Iris pigment epithelial cell (primary cell): ENCODE data around the gene TTC7B.
"Not testable (repeated sequence)": the region's sequence is repeated elsewhere in the genome, so short reads cannot be mapped to it uniquely, and the experiment has no call there.

Experiments
- DNase-seq: peaks from one replicate; pipeline ENCODE4 v3.0.0-alpha.2; 2011; ENCODE audit warnings: low read depth

TTC7B gene, protein sequence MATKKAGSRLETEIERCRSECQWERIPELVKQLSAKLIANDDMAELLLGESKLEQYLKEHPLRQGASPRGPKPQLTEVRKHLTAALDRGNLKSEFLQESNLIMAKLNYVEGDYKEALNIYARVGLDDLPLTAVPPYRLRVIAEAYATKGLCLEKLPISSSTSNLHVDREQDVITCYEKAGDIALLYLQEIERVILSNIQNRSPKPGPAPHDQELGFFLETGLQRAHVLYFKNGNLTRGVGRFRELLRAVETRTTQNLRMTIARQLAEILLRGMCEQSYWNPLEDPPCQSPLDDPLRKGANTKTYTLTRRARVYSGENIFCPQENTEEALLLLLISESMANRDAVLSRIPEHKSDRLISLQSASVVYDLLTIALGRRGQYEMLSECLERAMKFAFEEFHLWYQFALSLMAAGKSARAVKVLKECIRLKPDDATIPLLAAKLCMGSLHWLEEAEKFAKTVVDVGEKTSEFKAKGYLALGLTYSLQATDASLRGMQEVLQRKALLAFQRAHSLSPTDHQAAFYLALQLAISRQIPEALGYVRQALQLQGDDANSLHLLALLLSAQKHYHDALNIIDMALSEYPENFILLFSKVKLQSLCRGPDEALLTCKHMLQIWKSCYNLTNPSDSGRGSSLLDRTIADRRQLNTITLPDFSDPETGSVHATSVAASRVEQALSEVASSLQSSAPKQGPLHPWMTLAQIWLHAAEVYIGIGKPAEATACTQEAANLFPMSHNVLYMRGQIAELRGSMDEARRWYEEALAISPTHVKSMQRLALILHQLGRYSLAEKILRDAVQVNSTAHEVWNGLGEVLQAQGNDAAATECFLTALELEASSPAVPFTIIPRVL

DNA sequence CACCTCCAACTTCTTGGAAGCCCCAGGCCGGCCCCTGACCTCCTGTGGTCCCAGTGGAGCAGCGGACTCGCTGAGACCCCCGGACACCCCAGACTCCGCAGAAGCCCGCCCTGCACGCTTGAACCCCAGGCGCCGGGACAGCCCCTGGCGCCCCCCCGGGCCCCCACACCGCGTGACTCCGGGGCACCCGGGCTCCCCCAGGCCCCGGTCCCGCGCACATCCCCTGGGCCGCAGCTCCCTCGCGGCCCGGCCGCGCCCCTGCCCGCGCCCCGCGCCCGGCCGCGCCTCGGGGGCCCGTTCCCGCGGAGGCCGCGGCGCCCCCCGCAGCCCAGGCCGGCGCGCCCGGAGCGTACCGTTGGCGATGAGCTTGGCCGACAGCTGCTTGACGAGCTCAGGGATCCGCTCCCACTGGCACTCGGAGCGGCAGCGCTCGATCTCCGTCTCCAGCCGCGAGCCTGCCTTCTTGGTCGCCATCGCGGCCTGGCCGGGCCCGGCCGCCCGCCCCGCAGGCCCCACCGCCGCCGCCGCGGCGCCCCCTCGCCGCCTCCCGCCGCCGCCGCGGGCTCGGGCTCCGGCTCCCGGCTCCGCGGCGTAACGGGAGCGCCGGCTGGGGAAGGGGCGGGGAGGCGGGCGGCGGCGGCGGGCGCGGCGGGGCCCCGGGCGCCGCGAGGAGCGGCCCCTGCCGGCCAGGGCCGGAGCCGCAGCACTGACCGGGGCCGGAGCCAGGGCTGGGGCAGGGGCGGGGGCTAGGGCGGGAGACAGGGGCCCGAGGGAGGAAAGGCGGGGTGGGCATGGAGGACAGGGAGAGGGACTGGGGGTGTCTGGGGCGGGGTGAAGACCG, at the start of gene TTC7B:
TSS of gene TTC7B (minus strand) at position 609 of the 841 bp plus-strand sequence. CDS start at position 474, 135 bp downstream.
- DNase-seq: no peak

DNA sequence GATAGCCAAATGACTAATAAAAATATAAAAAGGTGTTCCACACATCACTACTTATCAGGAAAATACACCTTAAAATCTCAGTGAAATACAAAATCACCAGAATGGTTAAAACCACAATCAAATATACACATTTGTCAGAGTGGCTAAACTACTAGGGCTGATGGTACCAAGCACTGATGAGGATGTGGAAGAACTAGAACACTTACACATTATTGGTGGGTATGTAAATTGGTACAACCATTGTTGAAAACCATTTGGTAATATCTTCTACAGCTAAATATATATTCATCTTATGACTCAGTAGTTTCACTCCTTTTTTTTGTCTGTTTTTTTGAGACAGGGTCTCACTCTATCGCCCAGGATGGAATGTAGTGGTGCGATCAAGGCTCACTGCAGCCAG, 48.5 kb upstream of the TTC7B start:
- no peak for DNase-seq

DNA sequence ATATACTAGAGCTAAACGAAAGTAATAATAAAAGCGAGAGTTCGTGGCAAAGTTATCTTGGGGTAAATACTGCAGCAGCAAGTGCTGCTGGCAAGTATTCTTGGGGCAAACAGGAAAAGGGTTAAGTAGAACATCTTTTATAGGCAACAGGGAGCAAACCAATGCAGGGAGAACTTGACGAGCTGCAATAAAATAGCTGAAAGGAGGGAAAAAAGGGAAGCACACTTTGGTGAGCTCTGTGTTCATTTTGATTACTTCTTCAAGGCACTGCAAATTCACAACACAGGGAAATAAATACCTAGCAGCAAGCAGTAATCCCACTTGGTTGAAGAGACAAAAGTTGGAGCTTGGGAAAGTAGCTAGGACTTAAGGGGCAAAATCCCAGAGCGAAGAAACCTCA, 42.3 kb upstream of the TTC7B start:
- DNase-seq: no peak

DNA sequence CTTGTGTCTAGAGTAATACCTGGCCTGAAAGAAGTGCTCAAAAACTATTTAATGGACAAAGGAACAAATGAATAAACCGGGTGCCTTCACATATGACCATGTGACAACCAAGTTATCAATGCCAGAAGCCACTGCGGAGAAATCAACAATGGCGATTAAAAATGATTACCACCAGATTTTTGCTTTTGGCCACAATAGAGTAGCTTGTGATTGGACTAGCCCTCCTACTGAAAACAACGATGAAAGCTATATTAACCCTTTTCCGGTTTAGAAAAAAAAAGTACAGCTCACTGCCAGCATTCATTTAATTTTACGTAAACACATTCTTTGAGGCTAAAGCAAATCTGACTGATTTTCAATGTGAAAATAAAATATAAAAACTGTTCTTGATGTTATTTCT, 41.6 kb upstream of the TTC7B start:
- no peak for DNase-seq

DNA sequence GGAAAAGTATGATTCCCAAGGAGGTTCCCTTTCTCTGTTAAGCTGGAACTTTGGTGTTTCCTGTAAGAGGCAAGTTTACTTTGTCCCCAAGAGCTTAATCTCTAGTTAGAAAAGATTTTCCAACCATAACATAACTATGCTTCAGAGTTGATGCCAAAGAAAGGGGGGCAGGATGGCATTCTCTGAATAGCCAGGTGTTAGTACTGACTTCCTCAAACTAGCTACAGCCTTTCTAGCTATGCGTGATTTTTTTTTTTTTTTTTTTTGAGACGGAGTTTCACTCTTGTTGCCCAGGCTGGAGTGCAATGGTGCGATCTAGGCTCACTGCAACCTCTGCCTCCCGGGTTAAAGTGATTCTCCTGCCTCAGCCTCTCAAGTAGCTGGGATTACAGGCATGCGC, 39.9 kb upstream of the TTC7B start:
- DNase-seq: not testable (repeated sequence)

DNA sequence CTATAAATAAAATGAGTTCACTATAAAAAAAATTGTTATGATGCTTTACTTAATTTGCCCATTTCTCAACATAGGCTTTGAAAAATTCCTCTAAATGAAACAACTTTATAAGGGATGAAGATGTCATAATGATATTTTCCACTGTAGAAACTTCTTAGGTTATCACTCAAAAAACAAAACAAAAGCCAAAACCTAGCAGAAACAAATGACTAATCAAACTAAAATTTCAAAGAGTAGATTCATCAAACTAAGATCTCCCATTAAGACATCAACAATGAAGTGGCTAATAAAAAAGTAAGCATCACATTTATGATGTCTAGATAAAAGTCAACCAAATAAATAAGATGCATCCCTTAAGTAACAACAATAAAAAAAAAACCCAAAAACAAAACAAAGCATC, 36.9 kb upstream of the TTC7B start:
- no peak for DNase-seq

DNA sequence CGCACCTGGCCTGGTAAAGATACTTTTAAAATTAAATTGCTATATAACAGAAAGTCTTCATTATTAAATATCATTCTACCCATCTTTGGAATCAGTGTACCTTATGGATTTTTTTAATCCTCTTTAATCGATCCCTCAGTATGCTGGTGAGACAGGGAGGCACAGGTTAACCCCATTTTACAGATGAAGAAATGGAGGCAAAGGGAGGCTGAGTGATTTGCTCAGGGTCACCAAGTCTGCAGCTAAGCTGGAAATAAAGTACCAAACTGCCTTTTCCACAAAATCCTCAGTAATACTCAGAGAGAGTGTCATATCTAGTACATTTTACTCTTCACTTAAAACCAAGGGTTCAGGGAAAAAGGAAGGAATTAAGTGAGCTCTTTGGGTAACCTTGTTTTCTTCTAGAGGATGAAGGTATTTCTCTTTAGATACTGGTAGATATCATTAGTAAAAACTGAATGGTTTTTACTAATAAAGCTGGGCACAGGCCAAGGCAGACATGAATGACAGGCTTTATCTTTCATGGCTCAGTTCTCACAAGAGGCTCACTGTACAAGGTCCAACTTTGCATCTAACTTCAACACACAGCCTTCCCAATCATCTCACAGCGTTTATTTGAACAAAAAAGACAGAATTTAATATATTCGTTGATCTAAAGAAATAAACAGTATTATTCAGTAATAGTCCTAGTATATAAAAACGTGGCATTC, 35.3 kb upstream of the TTC7B start:
- DNase-seq: no peak

DNA sequence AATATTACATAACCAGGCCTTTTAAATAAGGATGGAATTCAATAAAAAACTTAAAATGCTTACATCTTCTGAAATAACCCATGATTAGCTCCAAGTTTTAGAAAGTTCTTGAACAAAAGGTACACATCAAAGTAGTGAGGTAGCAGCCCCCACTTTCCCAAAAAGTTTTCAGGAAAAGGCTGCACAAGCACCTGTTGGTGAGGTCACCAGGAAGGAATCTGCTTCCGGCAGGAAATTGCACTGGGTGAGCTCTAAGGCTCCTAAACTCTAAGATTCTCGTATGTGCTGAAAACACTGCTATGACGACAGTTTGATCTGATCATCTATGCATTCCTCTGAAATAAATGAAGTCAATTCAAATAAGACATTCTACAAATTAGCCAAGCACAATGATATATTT, 34.3 kb upstream of the TTC7B start:
- DNase-seq: peak; percentile 55

DNA sequence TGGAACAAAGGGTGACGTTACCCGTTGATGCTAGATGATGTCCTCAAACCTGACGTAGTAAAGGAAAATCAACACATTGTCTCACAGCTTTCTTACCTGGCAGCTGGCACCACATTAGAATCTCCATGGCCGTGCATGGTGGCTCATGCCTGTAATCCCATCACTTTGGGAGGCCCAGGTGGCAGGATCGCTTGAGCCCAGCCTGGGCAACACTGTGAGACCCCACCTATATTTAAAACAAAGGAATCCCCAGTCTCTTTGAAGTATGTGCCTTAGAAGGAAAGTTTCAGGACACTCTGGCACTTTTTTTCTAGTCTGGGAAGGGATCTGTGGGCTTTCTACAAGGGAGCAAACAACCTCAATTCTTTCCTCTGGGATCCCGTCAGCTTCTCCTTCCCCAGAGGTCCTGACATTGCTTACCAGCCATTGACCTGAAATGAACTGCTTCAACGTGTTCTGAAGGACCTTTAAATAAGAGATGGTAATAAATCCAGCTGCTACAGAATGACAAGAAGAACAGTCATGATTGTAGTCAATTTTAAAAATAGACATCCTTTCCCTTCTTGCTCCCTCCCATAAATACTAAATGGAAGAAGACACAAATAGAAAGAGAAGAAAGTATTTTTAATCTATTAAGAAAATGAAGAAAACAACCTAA, 33.7 kb upstream of the TTC7B start:
- DNase-seq: no peak

DNA sequence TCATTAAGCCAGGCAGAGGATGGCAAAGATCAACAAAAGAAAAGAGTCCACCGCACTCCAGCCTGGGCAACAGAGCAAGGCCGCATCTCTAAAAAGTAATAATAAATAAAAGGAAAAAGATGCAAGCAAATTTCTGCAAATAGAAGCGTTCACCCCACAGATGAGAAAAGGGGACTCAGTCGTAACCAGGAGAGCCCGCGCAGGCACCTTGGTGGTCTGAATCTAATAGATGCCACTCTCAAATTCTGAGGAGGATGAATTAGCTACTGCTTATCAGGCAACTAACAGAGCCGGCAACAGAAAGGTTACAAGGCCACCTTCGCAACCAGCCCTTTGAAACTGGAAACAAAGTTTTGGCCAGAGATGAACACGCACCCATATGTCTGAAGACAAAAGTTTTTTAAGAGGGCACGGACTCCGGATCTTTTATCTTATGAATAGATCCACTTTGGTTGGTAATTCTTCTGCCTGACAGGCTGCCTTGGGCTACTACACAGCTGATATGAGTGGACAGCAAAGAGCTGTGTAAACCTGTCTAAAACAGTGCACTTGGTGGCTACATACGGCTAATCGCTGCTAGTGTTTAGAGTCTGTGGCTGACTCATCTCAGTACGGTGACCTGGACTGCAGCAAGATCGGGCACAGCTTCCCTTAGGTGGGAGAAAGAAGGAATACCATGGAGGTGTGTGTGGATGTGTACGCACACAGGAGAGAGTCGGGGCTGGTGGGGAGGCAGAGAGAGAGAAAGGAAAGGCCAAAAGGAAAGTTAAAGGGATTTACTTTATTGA, 32.9 kb upstream of the TTC7B start:
- DNase-seq: peak; percentile 22

DNA sequence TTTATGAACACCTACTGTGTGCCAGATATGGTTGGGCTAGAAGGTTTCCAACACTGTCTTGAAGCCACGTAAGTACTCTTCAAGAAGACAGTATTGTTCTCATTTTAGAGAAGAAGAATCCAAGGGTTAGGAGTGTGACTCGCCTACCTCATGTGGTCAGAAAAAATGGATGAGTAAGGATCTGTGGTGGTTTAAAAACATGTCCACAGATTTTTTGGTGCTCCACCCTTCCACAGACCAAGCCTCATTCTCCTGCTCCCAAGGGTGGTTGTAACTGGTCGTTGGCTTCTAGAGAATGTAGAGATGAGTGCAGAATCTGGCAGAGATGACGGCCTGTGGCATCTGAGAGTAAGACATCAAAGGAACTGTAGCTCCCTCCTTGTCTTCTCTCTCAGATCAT, 30.3 kb upstream of the TTC7B start:
- DNase-seq: peak; percentile 45

DNA sequence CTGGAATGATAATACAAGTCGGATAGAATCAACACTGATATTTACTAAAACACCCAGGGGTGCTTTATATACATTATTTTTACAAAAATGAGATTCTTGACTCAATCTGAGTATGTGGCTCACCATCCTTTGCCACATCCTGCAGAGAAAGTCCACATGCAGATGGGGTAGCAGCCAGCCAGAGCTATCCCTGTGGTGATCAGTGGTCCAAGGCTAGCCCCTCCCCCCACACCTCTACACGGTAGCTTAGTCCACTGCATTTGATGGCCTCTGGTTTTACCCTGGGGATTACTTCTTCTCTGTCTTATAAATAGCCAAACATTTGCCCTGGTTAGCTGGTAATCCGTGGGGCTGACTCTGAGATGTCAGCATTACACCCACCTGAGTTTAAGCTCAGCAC, 28.1 kb upstream of the TTC7B start:
- no peak for DNase-seq

DNA sequence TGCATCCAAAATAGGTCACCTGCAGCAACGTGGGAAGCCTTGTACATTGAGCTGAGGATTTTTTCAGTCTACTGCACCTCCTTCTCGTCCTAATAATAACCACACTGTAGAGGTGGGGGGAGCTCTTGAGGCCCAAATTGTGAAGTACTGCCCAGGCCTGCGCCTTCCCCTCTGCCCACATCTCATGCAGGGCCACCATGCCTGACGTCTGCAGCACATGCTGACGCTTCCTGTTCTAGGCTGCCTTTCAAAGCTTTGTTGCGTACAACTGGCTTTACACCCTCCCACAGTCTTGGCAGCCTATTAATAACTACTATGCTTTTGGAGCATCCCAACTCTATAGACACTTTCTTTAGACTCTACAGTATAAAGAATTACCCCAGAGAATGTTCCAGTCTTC, 26.5 kb upstream of the TTC7B start:
- DNase-seq: no peak

DNA sequence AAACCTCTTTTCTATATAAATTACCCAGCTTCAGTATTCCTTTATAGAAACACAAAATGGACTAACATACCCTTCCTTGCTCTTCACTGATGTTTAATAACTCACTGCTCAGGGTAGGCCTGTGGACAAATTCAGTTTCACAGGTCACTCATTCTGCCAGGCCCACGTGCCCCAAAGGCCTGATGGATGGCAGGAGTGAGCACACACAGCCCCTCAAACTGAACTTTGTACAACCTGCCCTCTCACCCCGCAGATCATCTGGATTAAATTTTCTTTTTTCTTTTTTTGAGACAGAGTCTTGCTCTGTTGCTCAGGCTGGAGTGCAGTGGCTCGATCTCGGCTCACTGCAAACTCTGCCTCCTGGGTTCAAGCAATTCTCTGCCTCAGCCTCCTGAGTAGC, 24.4 kb upstream of the TTC7B start:
- DNase-seq: not testable (repeated sequence)

DNA sequence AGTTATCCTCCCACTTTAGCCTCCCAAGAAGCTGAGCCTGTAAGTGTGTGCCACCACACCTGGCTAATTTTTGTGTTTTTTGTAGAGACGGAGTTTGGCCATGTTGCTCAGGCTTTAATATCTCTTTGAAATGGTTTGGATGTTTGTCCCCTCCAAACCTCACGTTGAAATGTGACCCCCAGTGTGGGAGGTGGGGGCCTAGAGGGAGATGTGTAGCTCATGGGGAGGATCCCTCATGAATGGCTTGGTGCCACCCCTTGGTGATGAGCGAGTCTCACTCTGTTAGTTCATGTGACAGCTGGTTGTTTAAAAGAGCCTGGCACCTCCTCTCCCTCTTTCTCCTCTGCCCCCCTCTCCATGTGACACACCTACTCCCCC, 23.6 kb upstream of the TTC7B start:
- DNase-seq: no peak

DNA sequence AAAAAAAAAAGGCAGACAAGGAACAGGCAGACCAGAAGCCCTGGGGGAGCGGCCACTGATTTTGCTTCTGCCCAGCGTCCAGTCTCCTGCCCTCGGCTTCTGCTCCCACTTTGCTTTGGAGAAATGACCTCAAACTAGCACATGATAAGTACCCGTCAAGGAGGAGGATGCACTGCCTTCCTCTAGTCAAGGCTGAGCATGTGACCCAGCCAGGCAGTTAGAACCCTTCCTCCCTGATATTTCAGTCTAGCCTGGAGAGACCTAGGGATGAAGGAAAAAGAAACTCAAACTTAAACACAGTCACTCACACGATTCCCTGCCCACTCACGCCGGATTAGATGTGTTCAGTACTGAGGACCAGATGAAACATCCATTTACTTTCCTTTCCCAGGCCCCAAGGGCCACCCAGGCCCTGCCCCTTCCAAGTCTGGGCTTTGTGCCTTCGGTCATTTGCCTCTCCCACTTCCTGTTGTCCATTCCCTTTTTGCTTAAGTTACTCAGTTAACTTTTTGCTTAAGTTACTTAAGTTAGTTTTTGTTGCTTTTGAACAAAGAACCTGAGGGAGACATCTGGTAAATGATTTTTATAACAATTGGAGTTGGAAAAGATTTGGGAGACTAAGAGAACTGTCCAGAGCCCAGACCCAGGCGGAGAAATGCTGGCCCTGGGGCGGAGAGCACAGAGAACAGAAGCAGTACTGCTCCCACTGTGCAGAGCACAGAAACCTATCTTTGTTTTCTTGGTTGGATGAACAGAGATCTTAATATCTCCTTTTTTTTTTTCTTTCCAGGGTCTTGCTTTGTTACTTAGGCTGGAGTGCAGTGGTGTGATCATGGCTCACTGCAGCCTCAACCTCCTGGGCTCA, 23.0 kb upstream of the TTC7B start:
- DNase-seq: peak; percentile 40

DNA sequence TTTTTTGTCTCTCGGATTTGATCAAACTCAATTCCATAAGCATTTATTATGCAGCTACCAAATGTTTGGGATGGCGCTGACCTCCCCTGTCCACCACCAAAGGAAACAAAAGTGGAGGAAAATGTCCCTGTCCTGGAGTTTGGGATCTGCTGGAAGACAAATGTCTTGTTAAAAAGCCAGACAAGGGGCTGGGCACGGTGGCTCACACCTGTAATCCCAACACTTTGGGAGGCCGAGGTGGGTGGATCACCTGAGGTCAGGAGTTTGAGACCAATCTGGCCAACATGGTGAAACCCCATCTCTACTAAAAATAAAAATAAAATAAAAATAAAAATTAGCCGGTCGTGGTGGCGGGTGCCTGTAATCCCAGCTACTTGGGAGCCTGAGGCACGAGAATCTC, 22.3 kb upstream of the TTC7B start:
- not testable (repeated sequence) for DNase-seq

DNA sequence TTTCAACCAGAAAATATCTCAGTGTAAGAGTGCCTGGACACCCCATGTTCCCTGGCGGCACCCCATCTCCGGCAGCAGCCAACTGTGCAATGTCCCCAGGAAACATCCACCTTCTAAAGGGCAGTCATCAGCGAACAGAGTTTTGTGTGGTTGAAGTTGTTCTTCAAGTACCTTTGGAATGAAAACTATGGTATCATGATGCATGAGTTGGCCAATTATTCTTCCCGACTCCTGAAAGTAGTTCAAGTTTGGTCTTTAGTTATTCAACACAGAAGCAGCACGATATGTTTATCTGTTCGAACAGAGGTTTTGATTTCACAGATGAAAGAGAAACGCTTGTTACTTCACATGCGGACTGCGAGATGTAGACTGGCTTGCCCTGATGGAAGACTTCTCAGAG, 21.1 kb upstream of the TTC7B start:
- peak; percentile 72 for DNase-seq

DNA sequence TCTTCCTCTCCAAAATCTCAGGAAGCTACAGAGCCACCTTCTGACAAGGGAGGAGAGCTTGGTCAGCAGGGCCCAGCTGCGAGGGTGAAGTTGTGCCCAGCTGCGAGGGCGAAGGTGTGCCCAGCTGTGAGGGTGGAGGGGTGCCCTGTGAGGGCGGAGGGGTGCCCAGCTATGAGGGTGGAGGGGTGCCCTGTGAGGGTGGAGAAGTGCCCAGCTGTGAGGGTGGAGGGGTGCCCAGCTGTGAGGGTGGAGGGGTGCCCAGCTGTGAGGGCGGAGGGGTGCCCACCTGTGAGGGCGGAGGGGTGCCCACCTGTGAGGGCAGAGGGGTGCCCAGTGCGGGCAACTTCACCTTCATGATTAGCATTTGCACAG, 20.4 kb upstream of the TTC7B start:
- DNase-seq: no peak

DNA sequence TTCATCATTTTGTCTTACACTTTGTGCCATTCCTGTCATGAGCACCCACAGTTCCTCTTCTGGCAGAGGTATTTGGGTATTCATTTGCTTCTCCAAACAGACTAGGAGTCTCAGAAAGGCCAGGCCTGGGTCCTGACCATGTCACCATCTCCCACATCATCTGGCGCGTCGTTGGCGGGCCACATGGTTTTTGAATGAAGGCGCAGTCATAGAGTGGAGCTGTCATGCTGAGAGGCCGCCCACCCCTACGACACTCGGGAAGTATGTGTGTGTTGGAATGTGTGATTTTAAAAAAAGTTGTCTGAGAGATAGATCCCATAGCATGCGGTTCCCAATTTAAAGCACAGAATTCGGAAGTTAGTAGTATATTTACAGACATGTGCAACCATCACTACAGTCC, 15.6 kb upstream of the TTC7B start:
- no peak for DNase-seq
